ENCODE data around the gene HLA-DPA1. TPM values are rescaled to one million over a fixed set of nuclear protein-coding genes. Genes with fewer than 3 reads are reported as not detected.

HLA-DPA1 gene
- total and polyA plus RNA-seq, 10 of the 15 experiments (the other 5 are each of a cell fraction or from before 2014, with no cell fraction given) = 508 to 1,640 (median 829) TPM

- ChIA-PET CTCF (interaction anchor here (1.1 to 14.2 kb wide), 6 partner anchors 9 to 83 kb away, joined by 3 to 281 read pairs (median 6); no protein-coding TSS in a partner anchor), SMC1A (ENCODE audit: uncharacterized antibody, unreplicated experiment) (interaction anchor here (1.4 to 7.1 kb wide), 7 partner anchors 9 to 89 kb away, joined by 3 to 54 read pairs (median 6); partner anchors contain the start of gene HLA-DPB1)
- in situ Hi-C loops (cut with MboI) = no loop called here
Measured at GRCh38 chr6:33088931-33089620, 15.6 kb upstream of the HLA-DPA1 start.

More at GRCh38 chr6:33088931-33089620, 15.6 kb upstream of the HLA-DPA1 start:
- no peaks in the 10 kb centered on the region for H3K79me2 ChIP-seq (ENCODE audit: control insufficient read depth, insufficient read depth, low read length)
- no peak overlapping the region for H3K4me3 ChIP-seq
- ATAC-seq (peak; percentile 9; the same call in 2 of the 3 replicates), DNase-seq (ENCODE audit: low read depth, low spot score) (no peak), FAIRE-seq (no peak)
- ChIA-PET RAD21 (ENCODE audit: unreplicated experiment) (interaction anchor here (0.9 to 2.9 kb wide), 5 partner anchors 23 to 88 kb away, joined by 3 to 12 read pairs (median 7); no protein-coding TSS in a partner anchor), POLR2A (interaction anchor here (0.8 to 1.8 kb wide), 7 partner anchors 13 to 73 kb away, joined by 3 to 7 read pairs (median 3); partner anchors contain the start of gene HLA-DPB1)
- no peak overlapping the region for H3K4me2 ChIP-seq (ENCODE audit: control insufficient read depth, insufficient read depth)
- WGBS (ENCODE audit: insufficient coverage, insufficient replicate concordance, low lambda C conversion rate, missing lambda C conversion rate) = 58% methylated on average over 6 of the region's 6 CpGs
- no peaks in the 10 kb centered on the region for H3K9me3 ChIP-seq (replicated peaks; ENCODE audit: control insufficient read depth, insufficient read depth, low read length)
- intact Hi-C loops (cut with micrococcal nuclease; ENCODE audit: unreplicated experiment) = loop anchor here (10.0 kb wide), 1 partner anchor 204 kb away; no protein-coding TSS in a partner anchor
- H2AFZ ChIP-seq (ENCODE audit: control insufficient read depth, low read depth, low read length) = no peak overlapping the region
- no peaks in the 10 kb centered on the region for H4K20me1 ChIP-seq (ENCODE audit: control insufficient read depth, insufficient read depth)
- no peaks in the 10 kb centered on the region for H3K27me3 ChIP-seq (replicated peaks in 1 of 2; ENCODE audit: control insufficient read depth in 2 of 2, insufficient read depth in 2 of 2, low read length in 1 of 2)
- no peaks in the 10 kb centered on the region for H3K4me1 ChIP-seq (ENCODE audit: control insufficient read depth, insufficient read depth, low read length)
- peaks cover 11 to 13% of the 10 kb centered on the region in 2 experiments for H3K36me3 ChIP-seq (ENCODE audit: control insufficient read depth in 2 of 2, insufficient read depth in 2 of 2, low read length in 1 of 2)
- no peak overlapping the region for H3K27ac ChIP-seq (ENCODE audit: control insufficient read depth, insufficient read depth)
- no TSS peak for BruUV-seq (replicated peaks)
- H3K9ac ChIP-seq (ENCODE audit: control insufficient read depth, insufficient read depth, low read length) = no peak overlapping the region
- TF ChIP-seq MEF2B (IDR thresholded peaks at IDR 0.05; ENCODE audit: partially characterized antibody, poor library complexity, severe bottlenecking) (no peak), RUNX3 (IDR thresholded peaks at IDR 0.05; ENCODE audit: low read length) (0 out of 2 replicates have a peak, but pooled peaks have one; percentile 6), FOXK2 (IDR thresholded peaks at IDR 0.05) (no peak), TARDBP (IDR thresholded peaks at IDR 0.05; ENCODE audit: borderline replicate concordance) (no peak), ATF2 (IDR thresholded peaks at IDR 0.05; ENCODE audit: low read length) (peak; percentile 14; the same call in 1 of the 2 replicates), POLR2A (IDR thresholded peaks at IDR 0.05; ENCODE audit: low read depth, low read length) (peak; percentile 61), CBFB (IDR thresholded peaks at IDR 0.05; ENCODE audit: low read depth) (0 out of 2 replicates have a peak, but pooled peaks have one; percentile 38), TCF3 (IDR thresholded peaks at IDR 0.05; ENCODE audit: borderline replicate concordance, insufficient read depth, low read depth, low read length) (no peak), ATF7 (IDR thresholded peaks at IDR 0.05; ENCODE audit: low read depth) (no peak), IKZF2 (IDR thresholded peaks at IDR 0.05) (no peak), POLR2AphosphoS2 (IDR thresholded peaks at IDR 0.05; ENCODE audit: low read depth, low read length) (peak; percentile 65; the same call in 1 of the 2 replicates), POLR2AphosphoS5 (IDR thresholded peaks at IDR 0.05; ENCODE audit: low read length) (0 out of 2 replicates have a peak, but pooled peaks have one; percentile 32), SMAD5 (IDR thresholded peaks at IDR 0.05; ENCODE audit: low read depth) (0 out of 2 replicates have a peak, but pooled peaks have one; percentile 26)

Data from GM12878 (cell line).